NK-92 (cell line): ENCODE measurements around the gene ECEL1.

Source experiments
- DNase-seq: peaks from one replicate; lab custom pipeline; 2025; ENCODE audit not compliant: unreplicated experiment; lab: John Stamatoyannopoulos, UW

Gene ECEL1

GRCh38 chr2:232502511-232502910 is 14.9 kb upstream of the ECEL1 start:
- no peak for DNase-seq

GRCh38 chr2:232501794-232502390 is 14.3 kb upstream of the ECEL1 start:
- no peak for DNase-seq

GRCh38 chr2:232501331-232501771 is 13.7 kb upstream of the ECEL1 start:
- DNase-seq, result no peak

- no peak for DNase-seq
Measured at GRCh38 chr2:232498452-232498851, 10.8 kb upstream of the ECEL1 start.

GRCh38 chr2:232497348-232497747 is 9.7 kb upstream of the ECEL1 start:
- DNase-seq, result no peak

- no peak for DNase-seq
Measured at GRCh38 chr2:232496501-232497270, 9.1 kb upstream of the ECEL1 start.

GRCh38 chr2:232495292-232495691 is 7.7 kb upstream of the ECEL1 start:
- no peak for DNase-seq

GRCh38 chr2:232494542-232494941 is 6.9 kb upstream of the ECEL1 start:
- no peak for DNase-seq

- no peak for DNase-seq
Measured at GRCh38 chr2:232493701-232494474, 6.3 kb upstream of the ECEL1 start.

- DNase-seq, result no peak
Measured at GRCh38 chr2:232492963-232493700, 5.5 kb upstream of the ECEL1 start.

- no peak for DNase-seq
Measured at GRCh38 chr2:232492236-232492848, 4.7 kb upstream of the ECEL1 start.

- no peak for DNase-seq
Measured at GRCh38 chr2:232491139-232491780, 3.6 kb upstream of the ECEL1 start.

GRCh38 chr2:232490221-232491138 is 2.8 kb upstream of the ECEL1 start:
- no peak for DNase-seq

- DNase-seq, result no peak
Measured at GRCh38 chr2:232489516-232490220, 2.0 kb upstream of the ECEL1 start.

- no peak for DNase-seq
Measured at GRCh38 chr2:232488721-232489300, 1.2 kb upstream of the ECEL1 start.

- DNase-seq, result no peak
Measured at GRCh38 chr2:232488097-232488711, 570 bp upstream of the ECEL1 start.

GRCh38 chr2:232486558-232487384 is 863 bp downstream of the ECEL1 start:
- DNase-seq, result no peak
